Sigmoid colon (tissue), 3 donors: ENCODE measurements around the gene GPR75.

ENCODE experiments used
- POLR2A ChIP-seq, 2 donors: fragments of 450-650 bp; IDR thresholded peaks; one replicate each; pipeline ENCODE4 v1.6.1; 2016; ENCODE audit warnings: antibody characterized with exemption in 2 of 2, mild to moderate bottlenecking in 2 of 2, moderate library complexity in 2 of 2
- TF ChIP-seq, protein P1 (sequence below), 4 experiments: fragments of 450-650 bp in 3 of 4; fragments of 200-600 bp in 1 of 4; IDR thresholded peaks; one replicate each; pipeline ENCODE4 v1.5.1; 2016 to 2019; ENCODE audit warnings: antibody characterized with exemption in 4 of 4, mild to moderate bottlenecking in 3 of 4, moderate library complexity in 2 of 4

DNA sequence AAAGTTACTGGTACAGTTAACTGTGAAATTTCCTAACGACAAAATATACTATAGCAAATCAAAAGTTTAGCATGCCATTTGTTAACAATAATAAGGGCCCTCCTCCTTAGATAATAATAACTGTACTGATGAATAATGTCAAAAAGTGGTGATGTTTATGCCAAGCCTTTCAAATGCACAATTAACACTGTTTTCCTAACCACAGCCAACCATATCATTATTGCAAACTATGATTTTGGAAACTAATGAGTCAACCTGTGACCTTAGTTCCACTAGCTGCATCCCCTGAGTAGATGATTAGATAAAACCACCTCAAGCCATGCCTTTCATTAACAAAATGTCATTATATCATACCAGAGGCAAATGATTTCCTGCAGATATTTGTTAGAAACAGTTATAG is 25.1 kb upstream of the GPR75 start:
- TF ChIP-seq, protein P1, sequence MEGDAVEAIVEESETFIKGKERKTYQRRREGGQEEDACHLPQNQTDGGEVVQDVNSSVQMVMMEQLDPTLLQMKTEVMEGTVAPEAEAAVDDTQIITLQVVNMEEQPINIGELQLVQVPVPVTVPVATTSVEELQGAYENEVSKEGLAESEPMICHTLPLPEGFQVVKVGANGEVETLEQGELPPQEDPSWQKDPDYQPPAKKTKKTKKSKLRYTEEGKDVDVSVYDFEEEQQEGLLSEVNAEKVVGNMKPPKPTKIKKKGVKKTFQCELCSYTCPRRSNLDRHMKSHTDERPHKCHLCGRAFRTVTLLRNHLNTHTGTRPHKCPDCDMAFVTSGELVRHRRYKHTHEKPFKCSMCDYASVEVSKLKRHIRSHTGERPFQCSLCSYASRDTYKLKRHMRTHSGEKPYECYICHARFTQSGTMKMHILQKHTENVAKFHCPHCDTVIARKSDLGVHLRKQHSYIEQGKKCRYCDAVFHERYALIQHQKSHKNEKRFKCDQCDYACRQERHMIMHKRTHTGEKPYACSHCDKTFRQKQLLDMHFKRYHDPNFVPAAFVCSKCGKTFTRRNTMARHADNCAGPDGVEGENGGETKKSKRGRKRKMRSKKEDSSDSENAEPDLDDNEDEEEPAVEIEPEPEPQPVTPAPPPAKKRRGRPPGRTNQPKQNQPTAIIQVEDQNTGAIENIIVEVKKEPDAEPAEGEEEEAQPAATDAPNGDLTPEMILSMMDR (IDR thresholded peaks at IDR 0.05): no peak
- TF ChIP-seq POLR2A (IDR thresholded peaks at IDR 0.05): no peak
